T-cell (primary cell): ENCODE measurements around the gene CDK9. TPM values are rescaled to one million over a fixed set of nuclear protein-coding genes. Genes with fewer than 3 reads are reported as not detected.

Experiments
- ATAC-seq, 4 experiments: fragments of 200-7000 bp in 3 of 4; fragments of 150-1000 bp in 1 of 4; cut with Tn5 transposase; replicated peaks in 1 of 4; 1 replicate in 3 of 4; 2 replicates in 1 of 4; pipeline ENCODE4 v1.10.0; 2021; ENCODE audit warnings: moderate library complexity in 3 of 4, mild to moderate bottlenecking in 2 of 4, moderate number of reproducible peaks in 1 of 4
- CTCF ChIA-PET, 2 donors: fragments of 300-600 bp; sonication (Branson Sonifier 250); formaldehyde crosslinking; loops; one replicate each; lab custom pipeline; 2022; ENCODE audit warnings: antibody characterized with exemption in 2 of 2; lab: Charles Lee
- POLR2A ChIA-PET, 2 donors: fragments of 300-600 bp; sonication (Branson Sonifier 250); formaldehyde crosslinking; loops; one replicate each; lab custom pipeline; 2022; ENCODE audit warnings: antibody characterized with exemption in 2 of 2; lab: Charles Lee
- DNase-seq, 35 experiments: peaks; one replicate each; pipeline versions ENCODE4 v3.0.0 to v3.0.0-alpha.2; 2013 to 2023
- H3K27ac ChIP-seq: one replicate; pipeline ENCODE4 v1.5.1; 2013; ENCODE audit warnings: low read length
- H3K27me3 ChIP-seq, 2 experiments: replicated peaks in 1 of 2; 1 replicate in 1 of 2; 2 replicates in 1 of 2; pipeline versions ENCODE4 v1.6.1 to v1.7.0; 2013; ENCODE audit warnings: low read length in 1 of 2, mixed read lengths in 1 of 2; ENCODE audit not compliant: control insufficient read depth in 2 of 2, insufficient read depth in 2 of 2; ENCODE audit errors: extremely low read depth in 1 of 2
- H3K36me3 ChIP-seq, 2 donors: 1 replicate in 1 of 2; 2 replicates in 1 of 2; pipeline versions ENCODE4 v1.6.1 to v1.7.0; 2013; ENCODE audit warnings: low read length in 1 of 2; ENCODE audit not compliant: control insufficient read depth in 2 of 2, insufficient read depth in 1 of 2; ENCODE audit errors: extremely low read depth in 1 of 2
- H3K4me1 ChIP-seq, 2 experiments: 1 replicate in 1 of 2; 2 replicates in 1 of 2; pipeline versions ENCODE4 v1.6.1 to v1.7.0; 2013; ENCODE audit warnings: low read length in 2 of 2, mixed read lengths in 1 of 2; ENCODE audit not compliant: insufficient read depth in 2 of 2, control insufficient read depth in 1 of 2; ENCODE audit errors: extremely low read depth in 1 of 2
- H3K4me3 ChIP-seq, 2 donors: 1 replicate in 1 of 2; 2 replicates in 1 of 2; pipeline versions ENCODE4 v1.5.1 to v1.7.0; 2013; ENCODE audit warnings: mild to moderate bottlenecking in 2 of 2, low read length in 1 of 2, moderate library complexity in 1 of 2; ENCODE audit not compliant: control insufficient read depth in 1 of 2; ENCODE audit errors: extremely low read depth in 1 of 2
- H3K9me3 ChIP-seq: 2 replicates; pipeline ENCODE4 v1.7.0; 2013
- H3K27ac Mint-ChIP-seq, 2 donors: one replicate each; pipeline ENCODE4 v1.8.0; 2020 to 2021; ENCODE audit warnings: mild to moderate bottlenecking in 2 of 2, mixed read lengths in 2 of 2
- H3K27me3 Mint-ChIP-seq, 2 donors: one replicate each; pipeline ENCODE4 v1.8.0; 2021 to 2022; ENCODE audit warnings: mixed read lengths in 2 of 2
- H3K36me3 Mint-ChIP-seq: one replicate; pipeline ENCODE4 v1.8.0; 2021; ENCODE audit warnings: mixed read lengths
- H3K4me1 Mint-ChIP-seq, 3 donors: one replicate each; pipeline ENCODE4 v1.8.0; 2020 to 2022; ENCODE audit warnings: mixed read lengths in 3 of 3, mild to moderate bottlenecking in 1 of 3
- H3K4me3 Mint-ChIP-seq, 3 donors: one replicate each; pipeline ENCODE4 v1.8.0; 2020 to 2022; ENCODE audit warnings: mild to moderate bottlenecking in 3 of 3, mixed read lengths in 3 of 3, moderate library complexity in 3 of 3
- H3K9me3 Mint-ChIP-seq, 3 donors: one replicate each; pipeline ENCODE4 v1.8.0; 2020 to 2022; ENCODE audit warnings: mixed read lengths in 3 of 3
- WGBS: methylation state at CpG from one replicate; pipeline ENCODE4 v1.1.5; 2013; ENCODE audit warnings: missing lambda C conversion rate; ENCODE audit not compliant: insufficient coverage; 5-methylcytosine and 5-hydroxymethylcytosine counted together
- total RNA-seq, 35 experiments: library from RNA in 6 of 35; stranded (reverse) in 6 of 35; fragments of 120-200 nt in 1 of 35; gene quantifications; one replicate each; pipeline versions ENCODE4 v1.2.1 to v1.2.4 and lab custom pipeline; 2013 to 2026

Gene CDK9
- total RNA-seq, 5 donors from 2014 or later (not counting 1 experiment from before 2014, with no cell fraction given): 108 to 159 (median 147) TPM

- Mint-ChIP-seq H3K9me3 (no peaks in the 10 kb centered on the region), H3K36me3 (peaks cover 16% of the 10 kb centered on the region), H3K4me3 (no peak overlapping the region), H3K4me1 (peaks cover 35 to 48% (median 41%) of the 10 kb centered on the region in 3 donors), H3K27ac (peak overlapping the region; percentile 43 to 72), H3K27me3 (no peaks in the 10 kb centered on the region)
- Histone ChIP-seq H3K36me3 (peaks cover 8 to 47% of the 10 kb centered on the region in 2 donors), H3K9me3 (no peaks in the 10 kb centered on the region), H3K27ac (no peak overlapping the region), H3K4me1 (peaks cover 5 to 44% of the 10 kb centered on the region in 2 experiments), H3K4me3 (no peak overlapping the region), H3K27me3 (no peaks in the 10 kb centered on the region)
- 83% methylated on average over 3 of the region's 8 CpGs for WGBS
- no peak for ATAC-seq
- CTCF ChIA-PET: interaction anchor here (1.1 kb wide), 3 partner anchors 26 to 127 kb away, joined by 3 to 4 read pairs (median 3); partner anchors contain the start of gene TOR2A (in 1 of the 2)
- POLR2A ChIA-PET: interaction anchor here in 1 of 2 donors (0.6 kb wide), 1 partner anchor 191 kb away, joined by 12 read pairs; no protein-coding TSS in a partner anchor
- DNase-seq: no peak
Observed at GRCh38 chr9:127793093-127793708, 7.4 kb downstream of the CDK9 start.

GRCh38 chr9:127794001-127794791 lies 8.4 kb downstream of the CDK9 start:
- ChIA-PET CTCF (no interaction called here), POLR2A (interaction anchor here in 1 of 2 donors (0.7 kb wide), 1 partner anchor 326 kb away, joined by 3 read pairs; no protein-coding TSS in a partner anchor)
- Histone ChIP-seq H3K9me3 (no peaks in the 10 kb centered on the region), H3K4me3 (no peak overlapping the region), H3K4me1 (peaks cover 5 to 34% of the 10 kb centered on the region in 2 experiments), H3K36me3 (peaks cover 8 to 37% of the 10 kb centered on the region in 2 donors), H3K27me3 (no peaks in the 10 kb centered on the region), H3K27ac (no peak overlapping the region)
- Mint-ChIP-seq H3K9me3 (no peaks in the 10 kb centered on the region), H3K4me1 (peaks cover 26 to 41% (median 36%) of the 10 kb centered on the region in 3 donors), H3K27ac (no peak overlapping the region), H3K4me3 (no peak overlapping the region), H3K27me3 (no peaks in the 10 kb centered on the region), H3K36me3 (peaks cover 15% of the 10 kb centered on the region)
- ATAC-seq (no peak), DNase-seq (no peak)
- 95% methylated on average over 8 of the region's 14 CpGs for WGBS

- H3K4me3 Mint-ChIP-seq: peak overlapping the region; percentile 42 to 63 (median 59)
- Histone ChIP-seq H3K27ac (peak overlapping the region; percentile 3), H3K4me3 (no peak overlapping the region), H3K4me1 (peaks cover 5 to 24% of the 10 kb centered on the region in 2 experiments), H3K36me3 (peaks cover 3 to 17% of the 10 kb centered on the region in 2 donors), H3K9me3 (no peaks in the 10 kb centered on the region), H3K27me3 (no peaks in the 10 kb centered on the region)
- 67% methylated on average over 2 of the region's 8 CpGs for WGBS
- no peaks in the 10 kb centered on the region for H3K9me3 Mint-ChIP-seq
- H3K27ac Mint-ChIP-seq: peak overlapping the region; percentile 86 to 91
- no peak for DNase-seq
- H3K27me3 Mint-ChIP-seq: no peaks in the 10 kb centered on the region
- H3K36me3 Mint-ChIP-seq: peaks cover 4% of the 10 kb centered on the region
- peak in 3 of 4 experiments; percentile 29 to 46 (median 39) for ATAC-seq
- ChIA-PET CTCF (interaction anchor here in 1 of 2 donors (1.0 kb wide), 1 partner anchor 9 kb away, joined by 3 read pairs; no protein-coding TSS in a partner anchor), POLR2A (interaction anchor here (0.6 to 0.7 kb wide), 3 partner anchors 115 to 1232 kb away, joined by 3 to 5 read pairs (median 5); no protein-coding TSS in a partner anchor)
- H3K4me1 Mint-ChIP-seq: peaks cover 21 to 33% (median 27%) of the 10 kb centered on the region in 3 donors
Observed at GRCh38 chr9:127796225-127796813, 10.5 kb downstream of the CDK9 start.

- ATAC-seq: peak; percentile 20 to 46 (median 30)
- Histone ChIP-seq H3K27me3 (no peaks in the 10 kb centered on the region), H3K36me3 (peaks cover 0 to 17% of the 10 kb centered on the region in 2 donors), H3K4me1 (peaks cover 5 to 27% of the 10 kb centered on the region in 2 experiments), H3K9me3 (no peaks in the 10 kb centered on the region), H3K4me3 (peak overlapping the region in 1 of 2 donors; percentile 3), H3K27ac (peak overlapping the region; percentile 3)
- Mint-ChIP-seq H3K27me3 (no peaks in the 10 kb centered on the region), H3K4me1 (peaks cover 21 to 36% (median 26%) of the 10 kb centered on the region in 3 donors), H3K36me3 (peaks cover 4% of the 10 kb centered on the region), H3K9me3 (no peaks in the 10 kb centered on the region), H3K27ac (peak overlapping the region; percentile 86 to 91), H3K4me3 (peak overlapping the region; percentile 42 to 63 (median 59))
- no peak for DNase-seq
- WGBS: no CpG with 5 or more reads among the region's 11 CpGs
- ChIA-PET POLR2A (interaction anchor here (0.6 to 0.7 kb wide), 3 partner anchors 115 to 1232 kb away, joined by 3 to 5 read pairs (median 5); no protein-coding TSS in a partner anchor), CTCF (interaction anchor here in 1 of 2 donors (1.0 kb wide), 1 partner anchor 10 kb away, joined by 3 read pairs; no protein-coding TSS in a partner anchor)
Observed at GRCh38 chr9:127796852-127797370, 11.1 kb downstream of the CDK9 start.

- peak overlapping the region; percentile 59 to 65 for H3K4me3 ChIP-seq
- DNase-seq (no peak), ATAC-seq (no peak)
- peaks cover 4 to 20% of the 10 kb centered on the region in 2 donors for H3K36me3 ChIP-seq
- Mint-ChIP-seq H3K4me1 (peaks cover 26 to 38% (median 34%) of the 10 kb centered on the region in 3 donors), H3K27me3 (no peaks in the 10 kb centered on the region), H3K4me3 (peak overlapping the region; percentile 81 to 93 (median 92)), H3K36me3 (peaks cover 8% of the 10 kb centered on the region), H3K9me3 (no peaks in the 10 kb centered on the region), H3K27ac (peak overlapping the region; percentile 79 to 89)
- no peaks in the 10 kb centered on the region for H3K27me3 ChIP-seq
- ChIA-PET CTCF (interaction anchor here in 1 of 2 donors (0.5 kb wide), 1 partner anchor 42 kb away, joined by 3 read pairs; no protein-coding TSS in a partner anchor), POLR2A (interaction anchor here in 1 of 2 donors (1.1 kb wide), 1 partner anchor 190 kb away, joined by 3 read pairs; the partner anchor contains the start of gene STXBP1)
- WGBS: 13% methylated on average over 5 of the region's 10 CpGs
- H3K27ac ChIP-seq: peak overlapping the region; percentile 61
- H3K4me1 ChIP-seq: peaks cover 4 to 37% of the 10 kb centered on the region in 2 experiments
- H3K9me3 ChIP-seq: no peaks in the 10 kb centered on the region
Observed at GRCh38 chr9:127801955-127802575, 16.2 kb downstream of the CDK9 start.
